H1 (cell line): ENCODE results near the gene ZNF576. TPM values are rescaled to one million over a fixed set of nuclear protein-coding genes. Genes with fewer than 3 reads are reported as not detected.

ENCODE experiments used
- CTCF ChIA-PET: fragments of 300-600 bp; sonication (Branson Sonifier 250); formaldehyde crosslinking; loops from one replicate; lab custom pipeline; 2021; ENCODE audit not compliant: partially characterized antibody; lab: Charles Lee
- POLR2A ChIA-PET: fragments of 300-600 bp; sonication (Branson Sonifier 250); formaldehyde crosslinking; loops from one replicate; lab custom pipeline; 2021; ENCODE audit warnings: inconsistent platforms; ENCODE audit not compliant: partially characterized antibody; lab: Charles Lee
- DNase-seq, 2 experiments: peaks; one replicate each; pipeline versions ENCODE4 v3.0.0 to v3.0.0-alpha.2; 2010 to 2022; ENCODE audit warnings: low spot score in 2 of 2, low read depth in 1 of 2, mixed read lengths in 1 of 2
- FAIRE-seq: peaks from 2 replicates; lab custom pipeline; 2011; peaks lifted over from hg19 to GRCh38; lab: Jason Lieb, UNC
- H2AFZ ChIP-seq: 2 replicates; pipeline ENCODE4 v1.8.1; 2012; ENCODE audit warnings: low read length, inconsistent platforms
- H2AK5ac ChIP-seq: 2 replicates; pipeline ENCODE4 v1.6.1; 2013; ENCODE audit warnings: low read depth, low read length
- H2BK120ac ChIP-seq: replicated peaks from 2 replicates; pipeline ENCODE3; 2013; ENCODE audit warnings: low read depth, low read length, inconsistent platforms
- H2BK12ac ChIP-seq: 2 replicates; pipeline ENCODE4 v1.6.1; 2013; ENCODE audit warnings: low read depth, low read length
- H2BK15ac ChIP-seq: 2 replicates; pipeline ENCODE4 v1.6.1; 2013; ENCODE audit warnings: low read length
- H2BK20ac ChIP-seq: 2 replicates; pipeline ENCODE4 v1.6.1; 2013; ENCODE audit warnings: low read length
- H2BK5ac ChIP-seq: 2 replicates; pipeline ENCODE4 v1.6.1; 2013; ENCODE audit warnings: low read depth, low read length
- H3K14ac ChIP-seq: 2 replicates; pipeline ENCODE4 v1.6.1; 2013; ENCODE audit warnings: inconsistent platforms; ENCODE audit not compliant: insufficient read length
- H3K18ac ChIP-seq: 2 replicates; pipeline ENCODE4 v1.6.1; 2013; ENCODE audit warnings: low read length; ENCODE audit errors: extremely low read depth
- H3K23ac ChIP-seq: 2 replicates; pipeline ENCODE4 v1.6.1; 2013; ENCODE audit warnings: inconsistent platforms; ENCODE audit not compliant: insufficient read length
- H3K23me2 ChIP-seq: 2 replicates; pipeline ENCODE4 v1.6.1; 2013; ENCODE audit warnings: low read depth, low read length
- H3K27ac ChIP-seq: 2 replicates; pipeline ENCODE4 v1.6.1; 2011; ENCODE audit warnings: low read depth, low read length, inconsistent platforms
- H3K27me3 ChIP-seq, 4 experiments: replicated peaks in 1 of 4; 1 replicate in 1 of 4; 2 replicates in 3 of 4; pipeline versions ENCODE4 v1.6.1 to v1.8.1; 2011 to 2013; ENCODE audit warnings: low read length in 3 of 4, mild to moderate bottlenecking in 3 of 4, inconsistent platforms in 2 of 4, mixed read lengths in 2 of 4, moderate library complexity in 1 of 4; ENCODE audit not compliant: control insufficient read depth in 3 of 4, insufficient read depth in 3 of 4; ENCODE audit errors: extremely low read depth in 1 of 4
- H3K36me3 ChIP-seq, 4 experiments: 2 replicates each; pipeline versions ENCODE4 v1.6.1 to v1.8.1; 2011 to 2013; ENCODE audit warnings: mild to moderate bottlenecking in 4 of 4, low read length in 3 of 4, moderate library complexity in 2 of 4, control low read depth in 1 of 4, inconsistent platforms in 1 of 4; ENCODE audit not compliant: insufficient read depth in 4 of 4, control insufficient read depth in 2 of 4
- H3K4ac ChIP-seq: replicated peaks from 2 replicates; pipeline ENCODE3; 2013; ENCODE audit warnings: low read length, low read depth, mixed read lengths, inconsistent platforms; ENCODE audit not compliant: insufficient read length
- H3K4me1 ChIP-seq, 4 experiments: replicated peaks in 1 of 4; 1 replicate in 1 of 4; 2 replicates in 3 of 4; pipeline versions ENCODE4 v1.6.1 to v1.8.1; 2011 to 2013; ENCODE audit warnings: low read length in 3 of 4, inconsistent platforms in 2 of 4, mixed read lengths in 1 of 4; ENCODE audit not compliant: insufficient read depth in 4 of 4, control insufficient read depth in 3 of 4
- H3K4me2 ChIP-seq, 2 experiments: 2 replicates each; pipeline versions ENCODE4 v1.6.1 to v1.8.1; 2011 to 2013; ENCODE audit warnings: low read depth in 2 of 2, low read length in 2 of 2, control low read depth in 1 of 2, inconsistent platforms in 1 of 2, mild to moderate bottlenecking in 1 of 2; ENCODE audit not compliant: insufficient read depth in 1 of 2
- H3K4me3 ChIP-seq, 4 experiments: fragments of 200-600, 300-600 bp in 1 of 4; sonication (generic), shearing (Covaris generic), sonication (Bioruptor Twin) in 1 of 4; 2 replicates each; pipeline versions ENCODE4 v1.5.1 to v1.8.1; 2011 to 2016; ENCODE audit warnings: low read length in 4 of 4, low read depth in 3 of 4, control low read depth in 2 of 4, inconsistent platforms in 2 of 4, mild to moderate bottlenecking in 2 of 4, mixed read lengths in 1 of 4, moderate library complexity in 1 of 4; ENCODE audit not compliant: insufficient read depth in 2 of 4; ENCODE audit errors: extremely low read depth in 1 of 4
- H3K56ac ChIP-seq: replicated peaks from 2 replicates; pipeline ENCODE3; 2013; ENCODE audit warnings: low read depth, mild to moderate bottlenecking, mixed read lengths, low read length, inconsistent platforms; ENCODE audit not compliant: insufficient read length
- H3K79me1 ChIP-seq: 2 replicates; pipeline ENCODE4 v1.6.1; 2013; ENCODE audit warnings: low read depth, low read length, control low read depth
- H3K79me2 ChIP-seq, 2 experiments: 2 replicates each; pipeline versions ENCODE4 v1.6.1 to v1.8.1; 2012 to 2013; ENCODE audit warnings: low read length in 2 of 2, mild to moderate bottlenecking in 2 of 2, inconsistent platforms in 1 of 2; ENCODE audit not compliant: insufficient read depth in 2 of 2, control insufficient read depth in 1 of 2
- H3K9ac ChIP-seq, 4 experiments: replicated peaks in 1 of 4; 1 replicate in 1 of 4; 2 replicates in 3 of 4; pipeline versions ENCODE4 v1.6.1 to v1.8.1; 2011 to 2013; ENCODE audit warnings: low read depth in 3 of 4, low read length in 3 of 4, control low read depth in 2 of 4, mild to moderate bottlenecking in 2 of 4, moderate library complexity in 2 of 4, inconsistent platforms in 1 of 4; ENCODE audit errors: extremely low read depth in 1 of 4
- H3K9me3 ChIP-seq, 2 experiments: 2 replicates each; pipeline versions ENCODE4 v1.6.1 to v1.8.1; 2012 to 2013; ENCODE audit warnings: mild to moderate bottlenecking in 2 of 2, moderate library complexity in 2 of 2, control low read depth in 1 of 2, inconsistent platforms in 1 of 2, low read depth in 1 of 2, low read length in 1 of 2, mixed read lengths in 1 of 2; ENCODE audit not compliant: insufficient read depth in 2 of 2
- H4K20me1 ChIP-seq, 2 experiments: replicated peaks in 1 of 2; 2 replicates each; pipeline versions ENCODE3 to v1.8.1; 2011 to 2013; ENCODE audit warnings: inconsistent platforms in 2 of 2, low read length in 2 of 2, mild to moderate bottlenecking in 1 of 2; ENCODE audit not compliant: insufficient read depth in 2 of 2, control insufficient read depth in 1 of 2
- H4K5ac ChIP-seq: 2 replicates; pipeline ENCODE4 v1.6.1; 2013; ENCODE audit warnings: low read length, low read depth, mixed read lengths, inconsistent platforms; ENCODE audit not compliant: insufficient read length
- H4K8ac ChIP-seq: 2 replicates; pipeline ENCODE4 v1.8.0; 2013; ENCODE audit warnings: mild to moderate bottlenecking, moderate library complexity, low read length, inconsistent platforms; ENCODE audit not compliant: insufficient read depth; ENCODE audit errors: extremely low read depth
- H4K91ac ChIP-seq: replicated peaks from 2 replicates; pipeline ENCODE3; 2013; ENCODE audit warnings: low read length, mixed read lengths, inconsistent platforms; ENCODE audit not compliant: insufficient read length
- ASH2L ChIP-seq: fragments of 200-600, 300-600 bp; sonication (generic); IDR thresholded peaks from one replicate; pipeline ENCODE4 v1.7.1; 2017; ENCODE audit warnings: low read length
- CBX5 ChIP-seq: fragments of 300-800, 300-1000 bp; sonication (generic); IDR thresholded peaks from 2 replicates; pipeline ENCODE4 v1.7.1; 2016; ENCODE audit warnings: antibody characterized with exemption, low read length, low read depth
- CBX8 ChIP-seq: fragments of 300-800, 300-1000 bp; sonication (generic); IDR thresholded peaks from 2 replicates; pipeline ENCODE4 v1.7.1; 2016; ENCODE audit warnings: low read depth, low read length, borderline replicate concordance
- HDAC6 ChIP-seq: IDR thresholded peaks from one replicate; pipeline ENCODE4 v1.7.1; 2012; ENCODE audit warnings: low read depth, mild to moderate bottlenecking, inconsistent platforms, low read length, moderate library complexity
- MAX ChIP-seq: IDR thresholded peaks from 2 replicates; pipeline ENCODE4 v1.6.1; 2012; ENCODE audit warnings: inconsistent platforms
- NRF1 ChIP-seq: IDR thresholded peaks from 2 replicates; pipeline ENCODE4 v1.6.1; 2011; ENCODE audit warnings: mild to moderate bottlenecking, low read depth, low read length, improper control_type of control experiment
- POU5F1 ChIP-seq: IDR thresholded peaks from 2 replicates; pipeline ENCODE4 v1.6.1; 2011; ENCODE audit warnings: low read depth, mild to moderate bottlenecking, low read length, moderate library complexity
- SIX5 ChIP-seq: IDR thresholded peaks from 2 replicates; pipeline ENCODE4 v1.6.1; 2011; ENCODE audit warnings: mild to moderate bottlenecking, low read depth, low read length
- SP1 ChIP-seq: IDR thresholded peaks from 2 replicates; pipeline ENCODE4 v1.6.1; 2011; ENCODE audit warnings: low read depth, low read length
- SP4 ChIP-seq: IDR thresholded peaks from 2 replicates; pipeline ENCODE4 v1.6.1; 2012; ENCODE audit warnings: low read length, inconsistent platforms
- SRF ChIP-seq: IDR thresholded peaks from 2 replicates; pipeline ENCODE4 v1.6.1; 2011; ENCODE audit warnings: mild to moderate bottlenecking, low read depth, low read length, moderate library complexity
- YY1 ChIP-seq: IDR thresholded peaks from 2 replicates; pipeline ENCODE4 v1.6.1; 2011; ENCODE audit warnings: low read depth, mild to moderate bottlenecking, low read length
- WGBS, 2 experiments: shearing (Covaris generic) in 1 of 2; methylation state at CpG; one replicate each; pipeline versions ENCODE4 v1.1.6 to v1.1.7; 2013 to 2015; ENCODE audit warnings: low lambda C conversion rate in 2 of 2, mixed read lengths in 2 of 2, inconsistent platforms in 1 of 2, low coverage in 1 of 2, missing lambda C conversion rate in 1 of 2; ENCODE audit not compliant: insufficient replicate concordance in 2 of 2, insufficient coverage in 1 of 2, insufficient read length in 1 of 2; ENCODE audit errors: extremely low coverage in 1 of 2, missing lambda C conversion rate in 1 of 2; 5-methylcytosine and 5-hydroxymethylcytosine counted together
- polyA plus RNA-seq, 7 experiments: library from polyadenylated mRNA; depleted of rRNA in 3 of 7; stranded (reverse) in 5 of 7; unstranded in 2 of 7; fragments of >200 nt in 5 of 7; fragments of 200-250 nt in 2 of 7; gene quantifications; 1 replicate in 5 of 7; 2 replicates in 1 of 7; 4 replicates in 1 of 7; pipeline versions ENCODE4 v1.2.1 to v1.2.3, GENCODE V29; 2011 to 2013; ENCODE audit warnings: missing spikeins in 2 of 7, mixed read lengths in 2 of 7
- total RNA-seq: library from RNA; stranded (reverse); fragmentation: NEBNext Ultra II Directional; extraction: Animal tissue kit (Norgen Biotek cat#: 25700); gene quantifications from 2 replicates; pipeline ENCODE4 v1.2.1, GENCODE V29; 2021
- TF ChIP-seq, protein P1 (sequence below): IDR thresholded peaks from 2 replicates; pipeline ENCODE4 v1.6.1; 2012; ENCODE audit warnings: inconsistent platforms

Gene ZNF576
- total and polyA plus RNA-seq, 2 of the 8 experiments (the other 6 are each of a cell fraction or from before 2014, with no cell fraction given): 13.6 to 32.4 TPM

- Histone ChIP-seq H2BK15ac (no peak overlapping the region), H2BK12ac (no peak overlapping the region), H3K4ac (no peak overlapping the region), H3K27me3 (no peaks in the 10 kb centered on the region), H3K23me2 (no peaks in the 10 kb centered on the region), H3K4me3 (no peak overlapping the region), H4K5ac (no peak overlapping the region), H2BK5ac (no peak overlapping the region), H3K9ac (no peak overlapping the region), H2AK5ac (no peak overlapping the region), H2BK20ac (no peak overlapping the region), H3K79me1 (0 out of 2 replicates have a peak, but pooled peaks cover 3% of the 10 kb centered on the region), H3K14ac (no peak overlapping the region), H3K27ac (no peak overlapping the region), H4K8ac (no peak overlapping the region), H3K56ac (no peak overlapping the region), H3K4me2 (no peak overlapping the region), H2BK120ac (no peak overlapping the region), H4K20me1 (peaks cover 0 to 4% of the 10 kb centered on the region in 2 experiments), H3K4me1 (0 out of 7 replicates have a peak, but pooled peaks cover 0 to 2% (median 0%) of the 10 kb centered on the region in 4 experiments), H3K18ac (no peak overlapping the region), H3K79me2 (no peaks in the 10 kb centered on the region), H4K91ac (no peak overlapping the region), H2AFZ (no peak overlapping the region), H3K36me3 (peaks cover 5 to 28% (median 17%) of the 10 kb centered on the region in 4 experiments; a peak in 6 of 8 replicates), H3K23ac (no peak overlapping the region), H3K9me3 (no peaks in the 10 kb centered on the region)
- CTCF ChIA-PET: interaction anchor here (1.7 to 10.7 kb wide), 5 partner anchors 9 to 44 kb away, joined by 4 to 122 read pairs (median 82); partner anchors contain the start of genes IRGQ, ZNF575 and ZNF576
- no peak for DNase-seq
- FAIRE-seq: no peak
- POLR2A ChIA-PET: no interaction called here
- 93% methylated on average over 23 of the region's 23 CpGs; no CpG with 5 or more reads in 1 of the 2 experiments for WGBS, 2 experiments
- no peak for TF ChIP-seq CBX8
- TF ChIP-seq SIX5: no peak
- no peak for TF ChIP-seq SP4
- no peak for TF ChIP-seq HDAC6
- no peak for TF ChIP-seq MAX
- TF ChIP-seq, protein P1, sequence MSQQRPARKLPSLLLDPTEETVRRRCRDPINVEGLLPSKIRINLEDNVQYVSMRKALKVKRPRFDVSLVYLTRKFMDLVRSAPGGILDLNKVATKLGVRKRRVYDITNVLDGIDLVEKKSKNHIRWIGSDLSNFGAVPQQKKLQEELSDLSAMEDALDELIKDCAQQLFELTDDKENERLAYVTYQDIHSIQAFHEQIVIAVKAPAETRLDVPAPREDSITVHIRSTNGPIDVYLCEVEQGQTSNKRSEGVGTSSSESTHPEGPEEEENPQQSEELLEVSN: no peak
- TF ChIP-seq ASH2L: no peak
- no peak for TF ChIP-seq SP1
- TF ChIP-seq POU5F1: no peak
- TF ChIP-seq YY1: no peak
- no peak for TF ChIP-seq CBX5
- no peak for TF ChIP-seq NRF1
- no peak for TF ChIP-seq SRF
Observed at GRCh38 chr19:43551399-43552197, 44.8 kb upstream of the ZNF576 start.
